ENCODE measurements around the gene CPNE6. TPM values are rescaled to one million over a fixed set of nuclear protein-coding genes. Genes with fewer than 3 reads are reported as not detected.
A peak's percentile ranks its signal among the peaks of the same experiment; 100 is the strongest.

CPNE6 gene
- total and polyA plus RNA-seq, 2 of the 13 experiments (the other 11 are each of a cell fraction or from before 2014, with no cell fraction given): not detected

GRCh38 chr14:24088095-24088494 is 16.7 kb downstream of the CPNE6 start (continued):
- TF ChIP-seq ARHGAP35 (CRISPR knock-in tag; IDR thresholded peaks at IDR 0.05; ENCODE audit: borderline replicate concordance) (no peak), NFKB2 (CRISPR knock-in tag; IDR thresholded peaks at IDR 0.05; ENCODE audit: borderline replicate concordance) (0 out of 2 replicates have a peak, but pooled peaks have one; percentile 46), RBM22 (optimal IDR thresholded peaks at IDR 0.05; ENCODE audit: low read length) (no peak), SMYD3 (CRISPR knock-in tag; IDR thresholded peaks at IDR 0.05) (no peak), GATAD1 (CRISPR knock-in tag; IDR thresholded peaks at IDR 0.05) (no peak), ZNF460 (CRISPR knock-in tag; IDR thresholded peaks at IDR 0.05; ENCODE audit: borderline replicate concordance) (no peak), TCF7 (IDR thresholded peaks at IDR 0.05; ENCODE audit: low read depth) (no peak), HNRNPH1 (optimal IDR thresholded peaks at IDR 0.05; ENCODE audit: low read depth, low read length) (no peak), ZNF264 (CRISPR knock-in tag; IDR thresholded peaks at IDR 0.05) (no peak), ZBTB40 (IDR thresholded peaks at IDR 0.05) (no peak), ZBTB40 (CRISPR knock-in tag; IDR thresholded peaks at IDR 0.05) (peak; percentile 53; the same call in 1 of the 2 replicates), RXRB (CRISPR knock-in tag; IDR thresholded peaks at IDR 0.05; ENCODE audit: borderline replicate concordance) (no peak), ZNF746 (CRISPR knock-in tag; IDR thresholded peaks at IDR 0.05) (no peak), ZNF580 (CRISPR knock-in tag; IDR thresholded peaks at IDR 0.05; ENCODE audit: borderline replicate concordance, low read depth) (no peak), USF2 (IDR thresholded peaks at IDR 0.05; ENCODE audit: low read depth, low read length) (no peak), USF2 (CRISPR knock-in tag; IDR thresholded peaks at IDR 0.05; ENCODE audit: borderline replicate concordance) (no peak; the same call in 1 of the 2 replicates), ZFY (CRISPR knock-in tag; IDR thresholded peaks at IDR 0.05) (peak; percentile 22; the same call in 1 of the 2 replicates), ZNF333 (CRISPR knock-in tag; IDR thresholded peaks at IDR 0.05; ENCODE audit: borderline replicate concordance) (no peak), HMG20A (CRISPR knock-in tag; IDR thresholded peaks at IDR 0.05; ENCODE audit: borderline replicate concordance) (no peak), TBX2 (CRISPR knock-in tag; IDR thresholded peaks at IDR 0.05; ENCODE audit: borderline replicate concordance) (0 out of 2 replicates have a peak, but pooled peaks have one; percentile 13), NR2C2 (CRISPR knock-in tag; IDR thresholded peaks at IDR 0.05; ENCODE audit: borderline replicate concordance) (peak; percentile 65; the same call in 1 of the 2 replicates)

Measured in HepG2 (cell line).